Stimulated activated CD4-positive, alpha-beta T cell treated with anti-CD3 and anti-CD28 coated beads, Interleukin-2, amount 100 ng/mL, for 4 hours (primary cell): ENCODE data around the gene GNG7.
"Not testable (repeated sequence)": the region's sequence is repeated elsewhere in the genome, so short reads cannot be mapped to it uniquely, and the experiment has no call there.

Source experiments
- DNase-seq: peaks from one replicate; pipeline ENCODE4 v3.0.0-alpha.2; 2020; ENCODE audit warnings: low read depth

The GNG7 gene

GRCh38 chr19:2463694-2464093, 238.8 kb downstream of the GNG7 start:
- not testable (repeated sequence) for DNase-seq

- no peak for DNase-seq
Measured at GRCh38 chr19:2462635-2463421, 239.7 kb downstream of the GNG7 start.

DNA sequence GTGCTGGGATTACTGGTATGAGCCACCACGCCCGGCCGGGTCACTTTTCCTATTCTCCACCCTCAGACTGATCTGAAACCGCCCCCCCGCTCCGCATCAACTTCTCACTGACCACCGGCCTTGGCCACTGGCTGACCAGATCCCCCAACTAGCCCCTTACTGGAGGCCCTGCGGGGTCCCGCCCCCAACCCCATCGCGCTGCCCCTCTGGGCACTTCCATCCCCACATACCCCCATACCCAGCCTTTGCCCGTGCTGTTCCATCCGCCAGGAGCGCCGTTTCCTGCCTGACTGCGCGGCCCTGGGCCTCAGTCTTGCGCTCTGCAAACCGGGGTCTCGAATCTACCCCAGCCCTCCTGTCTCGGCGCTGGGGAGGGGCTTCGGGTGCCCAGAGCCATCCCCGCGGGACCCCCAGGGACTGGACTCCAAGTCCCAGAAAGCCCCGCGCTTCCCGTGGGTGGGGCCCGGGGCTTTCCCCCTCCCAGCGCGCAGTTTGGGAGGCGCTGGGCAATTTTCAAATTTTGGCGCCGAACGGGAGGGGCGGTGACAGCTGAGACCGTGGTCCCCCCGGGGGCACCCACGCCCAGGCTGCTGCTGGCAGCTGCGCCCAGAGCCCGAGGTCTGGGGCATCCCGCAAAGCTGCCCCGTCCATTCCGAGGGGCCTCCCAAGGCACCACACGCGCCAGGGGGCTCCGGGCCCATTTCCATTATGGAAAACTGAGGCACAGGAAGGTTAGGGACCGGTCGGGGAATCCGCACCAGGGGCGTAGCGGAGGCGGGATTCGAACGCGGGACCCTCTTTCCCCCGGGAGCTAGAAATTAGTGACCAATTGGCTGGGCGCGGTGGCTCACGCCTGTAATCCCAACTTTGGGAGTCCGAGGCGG, 240.5 kb downstream of the GNG7 start:
- peak; percentile 53 for DNase-seq
